BLaER1 treated with 17β-estradiol and CSF1 and Interleukin-3, amounts not matched to agents 10 nM and 100 nM (cell line): ENCODE data around the gene HAND1.

Experiments
- H3K27ac ChIP-seq, 11 experiments: shearing (Covaris generic); formaldehyde crosslinking; 2 replicates each; pipeline ENCODE4 v1.8.1; 2022
- H3K27me3 ChIP-seq, 11 experiments: shearing (Covaris generic); formaldehyde crosslinking; 2 replicates each; pipeline ENCODE4 v1.8.1; 2022
- H3K36me3 ChIP-seq, 11 experiments: shearing (Covaris generic); formaldehyde crosslinking; 2 replicates each; pipeline ENCODE4 v1.8.1; 2022
- H3K4me1 ChIP-seq, 10 experiments: shearing (Covaris generic); formaldehyde crosslinking; 2 replicates each; pipeline ENCODE4 v1.8.1; 2022
- H3K4me2 ChIP-seq, 11 experiments: shearing (Covaris generic); formaldehyde crosslinking; 2 replicates each; pipeline ENCODE4 v1.8.1; 2022
- H3K4me3 ChIP-seq, 10 experiments: shearing (Covaris generic); formaldehyde crosslinking; 2 replicates each; pipeline ENCODE4 v1.8.1; 2022
- H3K9ac ChIP-seq, 11 experiments: shearing (Covaris generic); formaldehyde crosslinking; 2 replicates each; pipeline ENCODE4 v1.8.1; 2022
- H3K9me3 ChIP-seq, 11 experiments: shearing (Covaris generic); formaldehyde crosslinking; replicated peaks in 1 of 11; 2 replicates each; pipeline ENCODE4 v1.8.1; 2022
- H4K20me1 ChIP-seq, 11 experiments: shearing (Covaris generic); formaldehyde crosslinking; 2 replicates each; pipeline ENCODE4 v1.8.1; 2022
- Cebpa-rat ChIP-seq, 11 experiments: shearing (Covaris generic); IDR thresholded peaks; 2 replicates each; pipeline ENCODE4 v1.8.1; 2022

HAND1 gene

GRCh38 chr5:154483654-154484392 is 5.8 kb upstream of the HAND1 start:
- peaks cover 23 to 51% (median 38%) of the 10 kb centered on the region in 11 experiments for H3K9me3 ChIP-seq
- no peak overlapping the region for H3K27ac ChIP-seq
- no peak overlapping the region for H3K9ac ChIP-seq
- H4K20me1 ChIP-seq, result peaks cover 0 to 57% (median 27%) of the 10 kb centered on the region in 11 experiments; a peak in 11 of 22 replicates
- no peak overlapping the region for H3K4me2 ChIP-seq
- peaks cover 0 to 6% (median 0%) of the 10 kb centered on the region in 10 experiments; a peak in 2 of 20 replicates for H3K4me1 ChIP-seq
- H3K36me3 ChIP-seq, result no peaks in the 10 kb centered on the region
- no peak for TF ChIP-seq Cebpa-rat (IDR thresholded peaks at IDR 0.05)
- H3K27me3 ChIP-seq, result peaks cover 89 to 93% (median 92%) of the 10 kb centered on the region in 11 experiments
- no peak overlapping the region for H3K4me3 ChIP-seq

GRCh38 chr5:154482528-154483449 is 4.8 kb upstream of the HAND1 start:
- Histone ChIP-seq H3K36me3 (no peaks in the 10 kb centered on the region), H3K9ac (no peak overlapping the region), H3K4me3 (no peak overlapping the region), H3K27ac (no peak overlapping the region), H3K9me3 (peaks cover 26 to 59% (median 42%) of the 10 kb centered on the region in 11 experiments), H4K20me1 (peaks cover 0 to 65% (median 31%) of the 10 kb centered on the region in 11 experiments; a peak in 12 of 22 replicates), H3K4me2 (no peak overlapping the region), H3K4me1 (peaks cover 0 to 6% (median 0%) of the 10 kb centered on the region in 10 experiments; a peak in 2 of 20 replicates), H3K27me3 (peaks cover 99 to 100% (median 100%) of the 10 kb centered on the region in 11 experiments)
- TF ChIP-seq Cebpa-rat (IDR thresholded peaks at IDR 0.05), result no peak

GRCh38 chr5:154481584-154482381 is 3.8 kb upstream of the HAND1 start:
- H3K4me3 ChIP-seq, result no peak overlapping the region

GRCh38 chr5:154480847-154481246 is 2.8 kb upstream of the HAND1 start:
- TF ChIP-seq Cebpa-rat (IDR thresholded peaks at IDR 0.05), result no peak
- Histone ChIP-seq H3K36me3 (no peaks in the 10 kb centered on the region), H3K27ac (no peak overlapping the region), H3K27me3 (peaks cover 100% of the 10 kb centered on the region in 11 experiments), H3K4me1 (peaks cover 0 to 8% (median 0%) of the 10 kb centered on the region in 10 experiments; a peak in 1 of 20 replicates), H3K9me3 (peaks cover 36 to 78% (median 61%) of the 10 kb centered on the region in 11 experiments), H3K4me3 (no peak overlapping the region), H3K4me2 (no peak overlapping the region), H3K9ac (no peak overlapping the region), H4K20me1 (peaks cover 0 to 75% (median 51%) of the 10 kb centered on the region in 11 experiments; a peak in 14 of 22 replicates)

More at GRCh38 chr5:154481584-154482381, 3.8 kb upstream of the HAND1 start:
- Histone ChIP-seq H4K20me1 (peaks cover 0 to 74% (median 41%) of the 10 kb centered on the region in 11 experiments; a peak in 13 of 22 replicates), H3K9ac (no peak overlapping the region), H3K36me3 (no peaks in the 10 kb centered on the region), H3K27me3 (peaks cover 100% of the 10 kb centered on the region in 11 experiments), H3K27ac (no peak overlapping the region), H3K4me1 (peaks cover 0 to 6% (median 0%) of the 10 kb centered on the region in 10 experiments; a peak in 2 of 20 replicates), H3K4me2 (no peak overlapping the region), H3K9me3 (peaks cover 34 to 69% (median 52%) of the 10 kb centered on the region in 11 experiments)
- TF ChIP-seq Cebpa-rat (IDR thresholded peaks at IDR 0.05), result no peak

- TF ChIP-seq Cebpa-rat (IDR thresholded peaks at IDR 0.05), result no peak
- no peak overlapping the region for H3K27ac ChIP-seq
- H3K4me2 ChIP-seq, result no peak overlapping the region
- peaks cover 0 to 8% (median 0%) of the 10 kb centered on the region in 10 experiments; a peak in 1 of 20 replicates for H3K4me1 ChIP-seq
- H3K36me3 ChIP-seq, result no peaks in the 10 kb centered on the region
- peaks cover 0 to 74% (median 57%) of the 10 kb centered on the region in 11 experiments; a peak in 14 of 22 replicates for H4K20me1 ChIP-seq
- peaks cover 100% of the 10 kb centered on the region in 11 experiments for H3K27me3 ChIP-seq
- H3K9me3 ChIP-seq, result peaks cover 42 to 83% (median 66%) of the 10 kb centered on the region in 11 experiments
- H3K4me3 ChIP-seq, result no peak overlapping the region
- no peak overlapping the region for H3K9ac ChIP-seq
These were observed 2.1 kb upstream of the HAND1 start for GRCh38 chr5:154479944-154480750.

- Histone ChIP-seq H3K27me3 (peaks cover 100% of the 10 kb centered on the region in 11 experiments), H3K4me2 (no peak overlapping the region), H4K20me1 (peaks cover 0 to 74% (median 59%) of the 10 kb centered on the region in 11 experiments; a peak in 14 of 22 replicates), H3K4me3 (0 out of 20 replicates have a peak overlapping the region, but pooled peaks of 1 of the 10 experiments have one; percentile 19), H3K36me3 (no peaks in the 10 kb centered on the region), H3K27ac (no peak overlapping the region), H3K9ac (no peak overlapping the region), H3K9me3 (peaks cover 41 to 80% (median 65%) of the 10 kb centered on the region in 11 experiments), H3K4me1 (peaks cover 0 to 12% (median 0%) of the 10 kb centered on the region in 10 experiments; a peak in 2 of 20 replicates)
- no peak for TF ChIP-seq Cebpa-rat (IDR thresholded peaks at IDR 0.05)
These were observed 1.3 kb upstream of the HAND1 start for GRCh38 chr5:154479160-154479943.

GRCh38 chr5:154478752-154479159 is 729 bp upstream of the HAND1 start:
- peaks cover 0 to 75% (median 61%) of the 10 kb centered on the region in 11 experiments; a peak in 14 of 22 replicates for H4K20me1 ChIP-seq
- peaks cover 0 to 12% (median 0%) of the 10 kb centered on the region in 10 experiments; a peak in 2 of 20 replicates for H3K4me1 ChIP-seq
- H3K27me3 ChIP-seq, result peaks cover 100% of the 10 kb centered on the region in 11 experiments
- 0 out of 20 replicates have a peak overlapping the region, but pooled peaks of 1 of the 10 experiments have one; percentile 19 for H3K4me3 ChIP-seq
- no peak overlapping the region for H3K27ac ChIP-seq
- H3K4me2 ChIP-seq, result no peak overlapping the region
- H3K9me3 ChIP-seq, result peaks cover 35 to 74% (median 59%) of the 10 kb centered on the region in 11 experiments
- TF ChIP-seq Cebpa-rat (IDR thresholded peaks at IDR 0.05), result no peak
- H3K36me3 ChIP-seq, result no peaks in the 10 kb centered on the region
- H3K9ac ChIP-seq, result no peak overlapping the region
